Posterior cingulate gyrus (tissue), 11 donors: Measurements from ENCODE around the gene NHEJ1.
A peak's percentile ranks its signal among the peaks of the same experiment; 100 is the strongest.

Source experiments
- DNase-seq, 10 donors: peaks; one replicate each; pipeline versions ENCODE4 v3.0.0 to v3.0.0-alpha.2; 2020 to 2021; ENCODE audit warnings: mixed read lengths in 3 of 10
- intact Hi-C: fragments of 100-400 bp; cut with DNase I; formaldehyde crosslinking; loops from one replicate; pipeline ENCODE4 v1.15.1; 2023

NHEJ1 gene

DNA sequence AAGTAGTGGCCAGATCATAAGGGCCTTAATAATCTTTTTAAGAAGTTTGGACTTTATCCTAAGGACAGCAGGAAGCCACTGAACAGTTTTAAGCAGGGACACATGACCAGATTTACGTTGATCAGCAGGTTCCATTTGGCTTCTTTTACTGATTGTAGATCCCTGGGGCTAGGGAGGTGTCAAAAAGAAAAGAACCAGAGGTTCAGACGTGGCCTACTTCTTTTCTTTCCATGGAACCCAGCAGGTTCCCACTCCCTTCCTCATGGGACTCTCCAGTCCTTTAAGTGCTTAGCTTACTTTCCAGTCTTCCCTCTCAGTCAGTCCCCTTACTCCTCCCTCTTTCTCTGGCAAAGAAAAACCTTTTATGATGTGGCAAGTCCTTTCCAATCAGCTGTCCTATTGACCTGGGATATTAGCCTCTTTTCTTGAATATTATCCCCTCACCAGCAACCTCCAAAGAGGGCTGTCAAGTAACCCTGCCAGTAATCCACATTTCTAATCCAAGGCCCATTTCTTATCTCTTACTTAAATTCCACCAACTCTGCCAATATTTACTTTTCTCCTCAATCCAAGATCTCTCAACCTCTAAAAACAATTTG, 33.5 kb downstream of the NHEJ1 start:
- intact Hi-C loops: no loop called here
- no peak for DNase-seq

DNA sequence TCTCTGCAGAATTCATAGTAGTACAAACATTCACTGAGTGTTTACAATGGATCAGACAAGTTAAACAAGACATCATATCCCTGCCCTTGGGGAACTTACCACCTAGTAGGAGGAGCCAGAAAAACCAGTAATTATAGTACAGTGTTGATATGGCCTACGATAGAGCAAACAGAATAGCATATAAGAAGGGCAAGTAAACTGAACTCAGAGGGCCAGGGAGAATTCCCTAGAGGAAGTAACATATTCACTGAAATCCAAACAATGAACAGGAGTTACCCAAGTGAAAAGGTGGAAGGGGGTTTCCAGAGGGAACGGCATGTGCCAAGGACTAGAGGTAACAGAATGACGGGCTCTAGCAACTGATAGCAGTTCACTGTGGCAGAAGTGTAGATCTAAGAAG, 34.1 kb downstream of the NHEJ1 start:
- DNase-seq: no peak
- intact Hi-C loops: no loop called here

DNA sequence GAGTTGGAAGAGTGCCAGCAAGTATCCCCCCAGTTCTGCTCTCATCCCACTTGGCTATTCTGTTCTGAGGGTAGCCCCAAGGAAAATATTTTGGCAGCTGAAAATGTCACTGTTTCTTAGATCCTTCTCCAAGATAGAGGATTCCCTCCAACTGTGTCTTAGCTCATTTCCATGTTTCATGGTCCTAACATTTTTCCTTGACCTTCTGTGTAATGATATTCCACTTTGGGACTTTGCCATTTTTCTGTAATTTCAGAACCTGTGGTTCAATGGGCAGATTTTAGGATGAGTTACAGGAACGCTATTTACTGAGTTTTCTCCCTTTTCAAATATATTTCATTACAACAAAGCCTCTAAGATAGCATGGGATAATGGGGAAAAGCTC, 34.7 kb downstream of the NHEJ1 start:
- DNase-seq: no peak
- intact Hi-C loops: no loop called here

DNA sequence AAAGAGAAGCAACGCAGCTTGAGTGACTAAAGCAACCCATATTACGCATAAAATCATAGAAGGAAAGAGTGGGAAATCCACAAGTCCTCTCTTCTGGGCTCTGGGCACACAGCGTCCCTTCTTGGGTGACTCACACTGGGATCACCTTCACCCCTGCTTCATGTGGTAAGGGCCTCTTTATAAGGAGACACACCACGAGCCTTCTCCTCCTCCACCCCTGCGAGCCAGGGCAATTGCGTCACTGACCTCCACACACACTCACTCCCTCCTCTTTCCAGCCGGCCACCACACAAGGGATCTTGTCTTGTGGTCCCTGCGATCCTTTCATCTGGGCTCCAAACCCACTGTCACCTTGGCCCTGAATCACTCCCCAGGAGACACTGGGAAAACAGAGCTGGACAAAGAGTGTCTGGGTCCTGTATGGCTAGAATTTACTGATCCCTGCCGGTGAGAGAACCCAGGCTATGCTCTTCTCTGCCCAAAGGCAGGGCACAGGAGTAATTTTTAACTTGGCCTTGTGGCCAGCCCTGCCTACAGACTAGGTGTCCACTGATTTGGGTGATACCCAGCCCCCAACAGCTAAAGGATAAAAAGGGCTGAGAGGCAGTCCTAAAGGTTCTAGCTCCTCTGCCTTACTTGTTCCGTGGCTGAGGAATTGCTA, 35.3 kb downstream of the NHEJ1 start:
- peak in 1 of 10 donors; percentile 59 for DNase-seq
- intact Hi-C loops: no loop called here

DNA sequence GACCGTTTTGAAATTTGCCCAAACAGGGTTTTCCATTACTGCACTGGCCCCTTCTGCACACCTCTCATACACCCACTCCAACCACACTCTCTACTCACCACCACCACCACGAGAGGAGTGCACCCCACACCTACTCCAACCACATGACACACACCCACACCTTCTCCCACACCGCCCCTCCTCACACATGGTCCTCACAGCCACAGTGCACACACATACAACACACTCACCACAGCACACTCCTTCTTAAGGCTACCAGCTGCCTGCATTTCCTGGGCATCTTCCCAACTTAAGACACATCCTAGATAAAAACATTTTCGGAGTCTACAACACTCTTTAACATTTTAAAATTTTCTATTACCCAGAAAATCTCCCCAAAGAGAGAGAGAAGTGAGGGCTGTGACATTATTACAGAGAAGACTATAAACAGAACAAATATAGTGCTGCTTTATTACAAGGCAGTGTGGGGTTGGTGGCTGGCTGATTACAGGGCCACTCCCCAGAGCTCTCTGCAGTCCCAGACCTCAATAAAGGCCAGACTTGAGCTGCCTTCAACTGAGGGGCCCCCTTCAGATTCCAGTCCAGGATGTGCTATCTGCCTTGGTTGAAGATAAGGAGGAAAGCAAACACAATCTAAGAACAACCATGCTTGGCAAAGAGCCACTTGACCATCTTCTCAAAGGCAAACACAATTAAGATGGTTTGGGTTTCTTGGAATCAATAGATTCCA, 36.1 kb downstream of the NHEJ1 start:
- intact Hi-C loops: no loop called here

DNA sequence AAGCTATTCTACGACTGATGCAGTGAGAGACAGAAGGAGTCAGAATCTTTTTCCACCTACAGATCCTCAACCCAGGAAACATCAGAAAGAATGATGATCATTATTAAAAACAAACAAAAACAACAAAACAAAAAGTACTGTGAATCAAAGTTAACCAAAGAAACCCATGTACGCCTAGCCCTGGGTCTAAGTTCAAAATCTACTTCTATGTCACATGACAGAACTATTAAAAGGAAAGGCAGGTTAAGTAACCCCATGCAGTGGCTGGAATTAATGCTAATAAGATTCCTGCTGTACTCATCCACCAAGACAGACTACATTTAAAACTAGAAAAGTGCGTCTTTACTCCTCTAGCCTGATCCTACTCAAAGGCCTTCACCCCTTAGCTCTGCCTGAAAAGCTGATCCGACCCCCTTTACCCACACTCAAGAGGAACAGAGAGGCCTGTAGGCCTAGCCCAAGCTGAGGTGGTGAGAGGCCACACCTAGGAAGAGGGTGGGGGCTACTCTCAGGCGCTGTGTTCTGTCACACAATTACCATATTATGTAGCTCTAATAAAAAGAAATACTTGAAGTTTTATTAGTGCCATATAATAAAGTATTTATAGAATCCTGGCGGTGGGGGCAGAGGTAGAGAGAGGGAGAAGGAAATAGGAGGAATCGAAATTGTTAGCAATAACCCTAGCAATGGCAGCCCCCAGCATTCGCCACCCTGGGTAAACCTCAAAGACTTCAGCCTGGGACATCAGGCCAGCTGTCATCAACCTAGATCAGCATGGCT, 37.1 kb downstream of the NHEJ1 start:
- intact Hi-C loops: no loop called here
- no peak for DNase-seq

More for the DNA sequence above, 36.1 kb downstream of the NHEJ1 start:
- peak in 4 of 10 donors; percentile 14 to 81 (median 76) for DNase-seq

DNA sequence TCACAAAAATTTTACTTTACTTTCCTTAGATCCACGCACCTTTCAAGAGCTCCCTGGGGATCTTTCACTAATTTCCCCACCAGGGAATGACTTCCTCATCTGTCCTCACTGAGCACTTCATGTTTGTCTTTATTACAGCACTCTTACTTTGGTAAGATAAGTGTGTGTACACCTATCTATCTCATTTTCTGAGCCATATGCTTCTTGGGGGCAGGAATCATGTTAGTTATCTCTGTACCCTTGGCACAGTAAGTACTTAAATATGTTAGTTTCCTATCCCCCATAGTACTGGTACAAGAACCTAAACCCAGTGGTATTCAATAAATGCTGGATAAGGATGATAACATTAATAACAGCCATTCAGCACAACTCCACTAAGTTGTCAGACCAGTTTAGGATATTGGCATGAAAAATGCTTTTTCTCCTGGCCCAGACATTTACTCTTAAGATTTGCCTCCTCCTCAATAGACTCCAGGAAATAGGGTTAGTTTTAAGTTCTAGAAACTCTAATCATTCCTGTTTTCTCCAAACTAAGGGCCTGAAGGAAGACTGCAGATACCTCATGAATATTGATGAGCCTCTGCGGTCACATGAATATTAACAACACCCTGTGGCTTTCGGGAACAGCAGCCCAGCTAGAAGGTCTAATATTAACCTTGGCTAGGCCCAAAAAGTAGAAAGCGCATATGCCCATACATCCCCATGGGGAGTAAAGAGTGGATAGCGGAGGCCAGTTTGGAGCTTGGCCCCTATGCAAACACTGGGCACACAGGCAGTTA, 38.2 kb downstream of the NHEJ1 start:
- no peak for DNase-seq
- intact Hi-C loops: no loop called here

DNA sequence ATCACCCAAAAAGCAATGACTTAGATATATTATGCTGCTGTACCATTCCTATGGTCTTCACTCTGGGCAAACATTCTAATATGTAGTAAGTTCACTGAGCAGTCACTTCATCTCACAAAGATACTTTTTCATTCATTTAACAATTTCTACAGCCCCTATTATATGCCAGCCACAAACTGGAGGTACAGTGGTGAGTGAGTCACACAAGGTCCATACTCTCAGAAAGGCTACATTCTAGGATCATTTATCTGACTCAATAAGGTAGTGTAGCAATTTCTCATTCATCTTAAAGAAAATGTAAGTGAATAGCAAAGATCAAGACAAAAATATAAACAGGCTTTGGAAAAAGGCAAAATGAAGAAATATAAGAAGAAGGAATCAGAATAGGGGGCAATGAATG, 40.5 kb downstream of the NHEJ1 start:
- DNase-seq: no peak
- intact Hi-C loops: no loop called here

DNA sequence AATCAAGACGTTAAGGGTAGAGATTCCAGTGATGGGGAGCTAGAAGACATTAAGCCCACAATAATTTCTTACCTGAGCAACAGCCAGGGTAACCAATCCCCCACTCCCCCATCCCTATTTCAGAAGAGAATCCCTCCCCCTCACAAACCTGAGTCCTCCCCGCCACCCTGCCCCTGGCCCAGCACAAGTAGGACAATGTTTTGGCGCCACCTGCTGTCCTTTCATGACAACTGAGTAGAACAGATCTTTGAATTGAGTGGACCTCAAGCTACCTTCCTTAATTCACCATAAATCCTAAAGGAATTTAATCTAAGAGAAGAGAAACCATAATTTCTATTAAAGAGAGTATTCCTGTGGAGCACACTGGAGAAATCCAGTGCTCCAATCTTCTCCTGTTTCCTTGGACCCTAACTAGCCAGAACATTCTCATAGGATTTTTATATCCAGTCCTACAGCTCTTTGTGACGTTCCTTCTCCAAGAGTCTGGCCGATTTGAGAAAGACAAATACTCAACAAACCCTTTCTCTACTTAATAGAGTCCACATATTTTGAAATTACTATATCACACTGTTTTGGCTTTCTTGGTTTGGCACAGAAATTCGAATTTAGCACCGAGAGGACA, 41.1 kb downstream of the NHEJ1 start:
- intact Hi-C loops: loop anchor here (1.0 kb wide), 2 partner anchors 61 to 122 kb away; no protein-coding TSS in a partner anchor
- peak; percentile 18 to 93 (median 74) for DNase-seq

DNA sequence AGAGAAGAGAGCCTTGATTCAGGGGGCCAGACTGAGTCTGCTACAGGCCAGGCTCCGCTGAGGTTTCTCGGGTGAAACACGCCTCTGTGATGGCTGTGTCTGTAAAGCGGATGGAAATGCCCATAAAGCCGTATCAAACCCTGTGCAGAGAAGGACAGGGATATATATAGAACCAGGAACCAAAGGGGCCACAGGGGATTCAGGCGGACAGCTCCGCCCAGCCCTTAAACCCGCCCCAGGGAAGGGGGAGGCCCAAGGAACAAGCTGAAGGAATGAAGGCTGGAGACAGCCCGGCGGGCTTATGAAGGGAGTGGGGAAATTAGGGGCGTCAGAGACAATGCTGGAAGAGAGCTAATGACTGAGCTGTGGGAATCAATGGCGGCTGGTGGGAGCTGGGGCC, 42.1 kb downstream of the NHEJ1 start:
- intact Hi-C loops: no loop called here
- DNase-seq: no peak

DNA sequence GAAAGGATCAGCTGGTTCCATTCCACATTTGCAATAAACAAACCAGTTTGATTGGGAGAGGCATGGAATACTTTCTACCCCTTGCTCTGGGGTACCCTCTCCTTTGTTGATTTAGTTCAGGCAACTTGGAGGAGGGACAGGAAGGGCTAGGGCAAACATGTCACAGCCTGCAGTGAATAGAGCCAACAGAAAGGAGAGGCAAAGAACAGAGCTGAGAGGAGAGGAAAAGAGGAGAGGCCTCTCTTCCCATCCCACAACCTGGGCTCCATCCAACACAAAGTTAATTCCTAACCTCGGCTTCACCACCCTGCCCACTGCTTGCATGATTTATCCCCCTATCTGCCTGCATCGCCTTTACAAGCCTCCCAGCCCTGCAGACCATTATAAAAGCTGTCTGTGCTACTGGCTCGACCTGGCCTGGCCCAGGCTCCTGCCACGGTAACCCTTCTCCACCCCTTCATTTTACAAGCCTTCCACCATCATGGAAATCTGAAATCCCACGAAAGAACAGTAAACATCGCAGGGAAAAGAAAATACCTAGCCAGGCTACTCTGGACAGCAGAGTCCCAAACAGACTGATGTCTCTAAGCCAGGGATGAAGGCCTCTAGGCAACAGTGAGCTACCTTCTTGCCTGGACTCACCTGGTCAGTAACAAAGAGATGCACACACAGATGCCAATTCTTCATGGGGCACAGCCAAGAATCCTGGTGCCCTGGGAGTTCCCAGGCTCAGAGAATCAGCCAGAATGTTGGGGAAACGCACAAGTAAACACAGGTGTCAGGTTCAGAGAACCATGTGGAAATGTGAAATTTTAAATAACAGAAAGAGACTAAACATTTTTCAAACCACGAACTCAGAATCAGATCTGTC, 43.6 kb downstream of the NHEJ1 start:
- DNase-seq: no peak
- intact Hi-C loops: no loop called here

DNA sequence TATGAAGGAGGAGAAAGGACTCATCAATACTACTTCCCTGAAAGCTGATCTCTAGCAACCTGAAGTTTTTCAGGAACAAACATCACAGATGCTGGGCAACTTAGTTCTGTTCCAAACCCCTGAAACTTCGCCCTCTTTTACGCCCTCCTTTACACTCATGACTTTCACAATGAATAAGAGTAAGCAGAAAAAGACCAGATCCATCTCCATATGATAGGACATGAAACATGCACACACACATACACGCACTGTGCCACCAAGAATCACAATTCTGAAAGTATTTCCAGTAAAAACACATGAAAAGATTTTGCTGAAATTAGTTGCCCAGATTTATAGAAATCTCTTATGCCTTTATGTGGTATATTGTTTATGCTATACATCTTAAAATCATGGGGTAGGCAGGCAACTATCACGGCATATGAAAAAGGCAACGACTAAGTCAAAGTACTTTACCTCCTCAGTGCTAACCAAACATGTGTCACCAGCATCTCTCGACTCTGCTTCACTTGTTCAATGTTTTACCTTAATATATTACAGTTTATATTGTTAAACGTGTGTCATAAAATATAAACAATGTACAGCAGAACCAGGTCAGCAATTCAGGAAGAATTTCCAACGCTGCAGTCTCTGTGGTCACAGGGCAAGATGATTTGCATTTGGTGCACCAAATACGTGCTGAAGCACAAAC, 47.8 kb downstream of the NHEJ1 start:
- no peak for DNase-seq
- intact Hi-C loops: no loop called here

DNA sequence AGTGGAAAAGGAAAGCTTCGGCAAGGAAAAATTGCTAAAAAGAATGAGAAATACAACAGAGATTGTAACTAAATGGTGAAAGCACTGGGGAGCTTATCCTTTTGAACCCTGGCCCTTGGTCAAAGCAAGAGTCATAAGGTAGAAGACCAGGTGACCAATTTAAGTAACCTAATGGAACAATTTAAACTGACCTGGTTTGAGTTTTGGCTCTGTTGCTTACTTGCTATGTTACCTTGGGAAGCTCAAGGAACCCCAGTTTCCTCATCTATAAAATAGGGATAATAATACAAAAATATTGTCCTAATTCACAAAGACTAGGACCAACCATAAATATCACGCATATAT, 48.6 kb downstream of the NHEJ1 start:
- DNase-seq: no peak
- intact Hi-C loops: no loop called here

DNA sequence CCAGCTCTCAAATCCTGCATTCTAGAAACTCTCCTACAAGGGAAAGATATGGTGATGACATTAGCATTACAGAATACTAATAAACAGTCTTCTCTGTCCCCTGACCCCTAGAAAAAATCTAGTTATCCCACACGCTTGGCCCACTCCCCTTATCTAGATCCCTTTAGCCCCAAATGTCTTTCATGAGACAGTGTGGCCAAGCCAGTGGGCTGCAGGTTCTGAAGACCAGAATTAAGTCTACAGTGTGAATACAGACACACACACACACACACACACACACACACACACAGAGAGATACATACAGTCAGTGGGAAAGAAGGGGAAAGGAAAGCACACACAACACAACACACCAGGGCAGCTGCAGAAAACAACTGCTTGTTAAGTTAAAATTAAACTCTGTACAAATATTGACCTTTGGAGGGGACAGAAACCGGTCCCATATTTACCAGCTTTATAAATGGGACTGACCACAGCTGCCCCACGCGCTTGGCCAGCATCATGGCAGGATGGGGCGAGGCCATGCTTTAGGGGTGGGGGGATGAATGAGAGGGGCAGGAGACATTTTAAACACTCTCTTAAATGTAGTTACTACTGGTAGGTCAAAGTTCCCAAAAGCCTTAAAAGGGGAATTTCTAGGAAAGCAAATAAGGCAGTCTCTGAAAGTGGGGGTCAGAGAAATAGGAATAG, 49.1 kb downstream of the NHEJ1 start:
- DNase-seq: no peak
- intact Hi-C loops: no loop called here

DNA sequence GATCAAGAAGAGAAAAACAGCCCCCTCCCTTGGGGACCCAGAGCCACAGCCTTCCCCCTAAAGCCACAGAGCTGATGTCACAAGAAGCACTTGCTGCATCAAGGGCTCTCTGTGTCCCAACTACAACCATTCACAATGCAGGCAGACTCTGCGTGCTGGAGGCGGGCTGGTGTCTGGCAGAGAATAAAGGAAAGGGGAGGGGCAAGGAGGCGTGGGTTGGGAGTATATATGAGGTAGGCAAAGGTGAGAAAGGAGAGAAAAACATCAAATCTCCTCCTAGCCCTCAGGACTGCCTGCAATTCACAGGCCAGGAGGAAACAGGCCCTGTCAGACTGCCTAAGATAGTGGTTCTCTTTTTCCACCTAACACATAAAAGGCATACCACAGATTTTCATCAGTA, 51.1 kb downstream of the NHEJ1 start:
- intact Hi-C loops: no loop called here
- DNase-seq: no peak

DNA sequence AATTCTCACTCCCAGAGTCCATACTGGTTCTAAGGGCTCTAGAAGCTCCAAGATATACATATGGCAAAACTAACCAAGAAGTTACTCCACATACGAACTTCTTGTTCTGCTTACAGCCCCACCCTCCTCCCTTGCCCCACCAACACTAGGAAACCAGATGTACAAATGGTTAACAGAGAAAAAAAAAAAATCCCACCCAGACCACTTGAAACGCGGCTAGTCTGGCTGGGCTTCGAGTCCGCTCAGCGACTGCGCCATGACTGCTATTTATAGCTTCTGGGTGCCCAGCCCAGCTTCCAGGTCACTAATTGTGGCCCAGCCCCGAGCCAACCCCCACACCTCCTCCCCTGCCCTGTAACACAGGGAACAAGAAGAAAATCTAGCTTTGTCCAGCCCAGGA, 52.9 kb downstream of the NHEJ1 start:
- intact Hi-C loops: loop anchor here (2.0 kb wide), 1 partner anchor 17 kb away; no protein-coding TSS in a partner anchor
- DNase-seq: no peak

DNA sequence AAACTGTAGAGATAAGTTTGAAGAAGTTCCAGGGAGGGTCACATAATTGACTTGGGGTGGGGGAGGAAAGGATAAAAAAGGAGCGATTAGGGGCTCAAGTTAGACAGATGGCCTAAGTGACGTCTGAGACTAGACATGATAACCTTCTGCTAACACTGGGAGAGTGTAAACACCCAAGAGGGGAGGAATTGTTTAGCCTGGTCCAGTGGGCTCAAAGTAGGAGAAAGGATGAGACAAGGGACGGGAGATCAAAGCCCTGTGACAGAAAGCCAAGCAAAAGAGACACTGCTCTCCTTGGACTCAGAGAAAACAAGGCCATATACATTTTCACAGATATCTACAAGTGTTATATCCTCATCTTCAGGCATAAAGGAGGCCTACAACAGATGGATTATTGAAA, 54.4 kb downstream of the NHEJ1 start:
- DNase-seq: no peak
- intact Hi-C loops: loop anchor here (2.0 kb wide), 1 partner anchor 15 kb away; no protein-coding TSS in a partner anchor
